Chondrocyte (in vitro differentiated cells): ENCODE measurements around the gene SARM1. TPM values are rescaled to one million over a fixed set of nuclear protein-coding genes. Genes with fewer than 3 reads are reported as not detected.

Experiments used
- DNase-seq: peaks from one replicate; pipeline ENCODE4 v3.0.0; 2021; ENCODE audit warnings: mixed read lengths, low spot score
- H3K27ac Mint-ChIP-seq: one replicate; pipeline ENCODE4 v1.8.0; 2021; ENCODE audit warnings: mild to moderate bottlenecking, moderate library complexity, mixed read lengths; ENCODE audit not compliant: unreplicated experiment
- H3K27me3 Mint-ChIP-seq: 2 replicates; pipeline ENCODE4 v1.8.0; 2021; ENCODE audit warnings: low read depth, mixed read lengths
- H3K36me3 Mint-ChIP-seq: 2 replicates; pipeline ENCODE4 v1.8.0; 2021; ENCODE audit warnings: low read depth, mixed read lengths
- H3K4me1 Mint-ChIP-seq: 2 replicates; pipeline ENCODE4 v1.8.0; 2021; ENCODE audit warnings: low read depth, mild to moderate bottlenecking, mixed read lengths
- H3K4me3 Mint-ChIP-seq: one replicate; pipeline ENCODE4 v1.8.0; 2021; ENCODE audit warnings: mild to moderate bottlenecking, moderate library complexity, mixed read lengths; ENCODE audit not compliant: unreplicated experiment
- H3K9me3 Mint-ChIP-seq: 2 replicates; pipeline ENCODE4 v1.8.0; 2021; ENCODE audit warnings: low read depth, mixed read lengths
- microRNA-seq: library from miRNA; unstranded; fragments of <30 nt; microRNA quantifications from one replicate; pipeline ENCODE4 v1.2.0, GENCODE V29; 2020; ENCODE audit warnings: borderline number of aligned reads
- total RNA-seq: library from RNA; stranded (reverse); gene quantifications from 3 replicates; pipeline ENCODE4 v1.2.1, GENCODE V29; 2021
- TF ChIP-seq, protein P1 (sequence below): fragments of 200-600 bp; sonication (generic); IDR thresholded peaks from 2 replicates; pipeline ENCODE4 v1.5.0; 2021; ENCODE audit warnings: antibody characterized with exemption, mild to moderate bottlenecking, moderate library complexity

SARM1 gene
- total RNA-seq, 1 donor from 2014 or later: 24.1 TPM

GRCh38 chr17:28443901-28444638, 72.6 kb downstream of the SARM1 start:
- no peak for DNase-seq
- Mint-ChIP-seq H3K4me1 (no peaks in the 10 kb centered on the region), H3K27me3 (peaks cover 32% of the 10 kb centered on the region), H3K27ac (no peak overlapping the region), H3K4me3 (no peak overlapping the region), H3K36me3 (no peaks in the 10 kb centered on the region), H3K9me3 (peaks cover 5% of the 10 kb centered on the region)
- TF ChIP-seq, protein P1, sequence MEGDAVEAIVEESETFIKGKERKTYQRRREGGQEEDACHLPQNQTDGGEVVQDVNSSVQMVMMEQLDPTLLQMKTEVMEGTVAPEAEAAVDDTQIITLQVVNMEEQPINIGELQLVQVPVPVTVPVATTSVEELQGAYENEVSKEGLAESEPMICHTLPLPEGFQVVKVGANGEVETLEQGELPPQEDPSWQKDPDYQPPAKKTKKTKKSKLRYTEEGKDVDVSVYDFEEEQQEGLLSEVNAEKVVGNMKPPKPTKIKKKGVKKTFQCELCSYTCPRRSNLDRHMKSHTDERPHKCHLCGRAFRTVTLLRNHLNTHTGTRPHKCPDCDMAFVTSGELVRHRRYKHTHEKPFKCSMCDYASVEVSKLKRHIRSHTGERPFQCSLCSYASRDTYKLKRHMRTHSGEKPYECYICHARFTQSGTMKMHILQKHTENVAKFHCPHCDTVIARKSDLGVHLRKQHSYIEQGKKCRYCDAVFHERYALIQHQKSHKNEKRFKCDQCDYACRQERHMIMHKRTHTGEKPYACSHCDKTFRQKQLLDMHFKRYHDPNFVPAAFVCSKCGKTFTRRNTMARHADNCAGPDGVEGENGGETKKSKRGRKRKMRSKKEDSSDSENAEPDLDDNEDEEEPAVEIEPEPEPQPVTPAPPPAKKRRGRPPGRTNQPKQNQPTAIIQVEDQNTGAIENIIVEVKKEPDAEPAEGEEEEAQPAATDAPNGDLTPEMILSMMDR: no peak

- Mint-ChIP-seq H3K4me3 (no peak overlapping the region), H3K36me3 (peaks cover 2% of the 10 kb centered on the region), H3K4me1 (no peaks in the 10 kb centered on the region), H3K9me3 (peaks cover 17% of the 10 kb centered on the region), H3K27ac (no peak overlapping the region), H3K27me3 (peaks cover 40% of the 10 kb centered on the region)
- no peak for DNase-seq
- TF ChIP-seq, protein P1: no peak
Observed at GRCh38 chr17:28446716-28447395, 75.4 kb downstream of the SARM1 start.

DNA sequence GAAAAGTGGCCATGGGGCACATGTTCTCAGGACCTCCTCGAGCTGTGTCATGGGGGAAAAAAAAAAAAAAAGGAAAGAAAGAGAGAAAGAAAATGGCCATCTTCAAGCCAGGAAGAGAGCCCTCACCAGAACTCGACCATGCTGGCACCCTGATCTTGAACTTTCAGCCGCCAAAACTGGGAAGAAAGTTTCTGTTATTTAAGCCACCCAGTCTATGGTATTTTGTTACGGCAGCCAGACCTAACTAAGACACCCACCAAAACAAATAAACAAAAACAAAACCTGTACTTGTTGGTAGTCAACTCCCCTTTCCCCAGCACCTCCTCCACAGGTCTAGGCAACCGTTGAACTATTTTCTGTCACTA, 75.9 kb downstream of the SARM1 start:
- no peak overlapping the region for H3K4me3 Mint-ChIP-seq
- no peak overlapping the region for H3K27ac Mint-ChIP-seq
- H3K9me3 Mint-ChIP-seq: peaks cover 17% of the 10 kb centered on the region
- peaks cover 2% of the 10 kb centered on the region for H3K36me3 Mint-ChIP-seq
- TF ChIP-seq, protein P1: no peak
- no peak for DNase-seq
- peaks cover 41% of the 10 kb centered on the region for H3K27me3 Mint-ChIP-seq
- H3K4me1 Mint-ChIP-seq: no peaks in the 10 kb centered on the region

- DNase-seq: no peak
- Mint-ChIP-seq H3K36me3 (peaks cover 2% of the 10 kb centered on the region), H3K4me3 (no peak overlapping the region), H3K27ac (no peak overlapping the region), H3K4me1 (no peaks in the 10 kb centered on the region), H3K9me3 (peaks cover 26% of the 10 kb centered on the region), H3K27me3 (peaks cover 49% of the 10 kb centered on the region)
- TF ChIP-seq, protein P1: no peak
Observed at GRCh38 chr17:28449859-28450258, 78.4 kb downstream of the SARM1 start.

Small RNA genes lying within 50 kb of the gene (microRNA-seq; reads per million reads assigned to microRNA genes)
- gene MIR4723: not detected

Other genes starting within 250 kb of the SARM1 start
- gene TMEM97, start 52.5 kb upstream of the SARM1 start, total RNA-seq: 11.8 to 14.3 TPM (median 13.6 TPM) in 3 replicates
- 63.7 to 70.2 TPM (median 64.3 TPM) in 3 replicates for gene IFT20, start 36.2 kb upstream of the SARM1 start, total RNA-seq
- gene TNFAIP1, start 35.9 kb upstream of the SARM1 start, total RNA-seq: 52.0 to 79.5 TPM (median 74.0 TPM) in 3 replicates
- 70.1 to 70.8 TPM (median 70.4 TPM) in 3 replicates for gene POLDIP2, start 14.2 kb upstream of the SARM1 start, total RNA-seq
- gene SEBOX, start 6.5 kb upstream of the SARM1 start, total RNA-seq: not detected in 3 replicates
- 0.31 to 0.55 TPM (median 0.41 TPM) in 3 replicates for gene VTN, start 1.4 kb upstream of the SARM1 start, total RNA-seq
- gene SLC46A1, start 34.5 kb downstream of the SARM1 start, total RNA-seq: 12.7 to 13.2 TPM (median 13.0 TPM) in 3 replicates
- gene SLC13A2, start 102.0 kb downstream of the SARM1 start, total RNA-seq: not detected in 3 replicates
- not detected in 3 replicates for gene FOXN1, start 134.7 kb downstream of the SARM1 start, total RNA-seq
- 19.8 to 24.9 TPM (median 24.1 TPM) in 3 replicates for gene UNC119, start 180.9 kb downstream of the SARM1 start, total RNA-seq
- 56.5 to 65.7 TPM (median 62.9 TPM) in 3 replicates for gene PIGS, start 199.8 kb downstream of the SARM1 start, total RNA-seq
- 3.9 to 9.5 TPM (median 8.0 TPM) in 3 replicates for gene ALDOC, start 205.2 kb downstream of the SARM1 start, total RNA-seq
- gene SPAG5, start 227.3 kb downstream of the SARM1 start, total RNA-seq: 10.3 to 20.3 TPM (median 12.9 TPM) in 3 replicates
- gene RSKR, start 242.5 kb downstream of the SARM1 start, total RNA-seq: 4.7 to 9.0 TPM (median 6.4 TPM) in 3 replicates